Liver (tissue), 3 donors: ENCODE results near the gene BIRC5.

Source experiments
- EGR1 ChIP-seq, 2 donors: IDR thresholded peaks; 2 replicates each; pipeline ENCODE4 v1.6.1; 2016 to 2018; ENCODE audit warnings: antibody characterized with exemption in 2 of 2, low read depth in 2 of 2
- TF ChIP-seq, protein P1 (sequence below): fragments of 150-350 bp; IDR thresholded peaks from 2 replicates; pipeline ENCODE4 v1.5.1; 2017; ENCODE audit warnings: improper control_type of control experiment, low read depth, low read length; ENCODE audit not compliant: missing input control
- donor health status: healthy.
- donor health status: healthy.

DNA sequence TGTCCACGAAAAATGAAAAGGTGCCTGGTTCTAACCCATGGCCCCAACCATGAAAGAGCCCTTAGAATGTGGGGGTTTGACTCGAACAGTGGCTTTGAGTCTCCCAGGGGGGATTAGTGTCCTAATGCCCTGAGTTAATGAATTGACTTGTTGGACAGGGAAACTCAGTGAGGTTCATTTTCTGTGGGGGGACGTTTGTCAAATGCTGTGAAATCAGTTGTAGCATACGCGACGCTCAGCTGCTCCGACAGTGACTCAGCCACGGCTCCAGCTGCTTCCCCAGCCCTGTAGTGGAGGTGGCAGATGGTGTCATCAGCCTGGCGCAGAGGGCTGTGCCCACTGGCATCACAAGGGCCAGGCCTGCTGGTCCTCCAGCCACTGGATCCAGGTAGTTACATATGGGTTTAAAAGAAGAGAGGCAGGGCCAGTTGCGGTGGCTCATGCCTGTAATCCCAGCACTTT is 13.4 kb downstream of the BIRC5 start:
- TF ChIP-seq, protein P1, sequence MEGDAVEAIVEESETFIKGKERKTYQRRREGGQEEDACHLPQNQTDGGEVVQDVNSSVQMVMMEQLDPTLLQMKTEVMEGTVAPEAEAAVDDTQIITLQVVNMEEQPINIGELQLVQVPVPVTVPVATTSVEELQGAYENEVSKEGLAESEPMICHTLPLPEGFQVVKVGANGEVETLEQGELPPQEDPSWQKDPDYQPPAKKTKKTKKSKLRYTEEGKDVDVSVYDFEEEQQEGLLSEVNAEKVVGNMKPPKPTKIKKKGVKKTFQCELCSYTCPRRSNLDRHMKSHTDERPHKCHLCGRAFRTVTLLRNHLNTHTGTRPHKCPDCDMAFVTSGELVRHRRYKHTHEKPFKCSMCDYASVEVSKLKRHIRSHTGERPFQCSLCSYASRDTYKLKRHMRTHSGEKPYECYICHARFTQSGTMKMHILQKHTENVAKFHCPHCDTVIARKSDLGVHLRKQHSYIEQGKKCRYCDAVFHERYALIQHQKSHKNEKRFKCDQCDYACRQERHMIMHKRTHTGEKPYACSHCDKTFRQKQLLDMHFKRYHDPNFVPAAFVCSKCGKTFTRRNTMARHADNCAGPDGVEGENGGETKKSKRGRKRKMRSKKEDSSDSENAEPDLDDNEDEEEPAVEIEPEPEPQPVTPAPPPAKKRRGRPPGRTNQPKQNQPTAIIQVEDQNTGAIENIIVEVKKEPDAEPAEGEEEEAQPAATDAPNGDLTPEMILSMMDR, result no peak
- TF ChIP-seq EGR1 (IDR thresholded peaks at IDR 0.05; ENCODE audit: low read depth in 2 of 2), result no peak
